Measurements from ENCODE around the gene ZNF837.
A peak's percentile ranks its signal among the peaks of the same experiment; 100 is the strongest.
"Not testable (repeated sequence)": the region's sequence is repeated elsewhere in the genome, so short reads cannot be mapped to it uniquely, and the experiment has no call there.

The ZNF837 gene

DNA sequence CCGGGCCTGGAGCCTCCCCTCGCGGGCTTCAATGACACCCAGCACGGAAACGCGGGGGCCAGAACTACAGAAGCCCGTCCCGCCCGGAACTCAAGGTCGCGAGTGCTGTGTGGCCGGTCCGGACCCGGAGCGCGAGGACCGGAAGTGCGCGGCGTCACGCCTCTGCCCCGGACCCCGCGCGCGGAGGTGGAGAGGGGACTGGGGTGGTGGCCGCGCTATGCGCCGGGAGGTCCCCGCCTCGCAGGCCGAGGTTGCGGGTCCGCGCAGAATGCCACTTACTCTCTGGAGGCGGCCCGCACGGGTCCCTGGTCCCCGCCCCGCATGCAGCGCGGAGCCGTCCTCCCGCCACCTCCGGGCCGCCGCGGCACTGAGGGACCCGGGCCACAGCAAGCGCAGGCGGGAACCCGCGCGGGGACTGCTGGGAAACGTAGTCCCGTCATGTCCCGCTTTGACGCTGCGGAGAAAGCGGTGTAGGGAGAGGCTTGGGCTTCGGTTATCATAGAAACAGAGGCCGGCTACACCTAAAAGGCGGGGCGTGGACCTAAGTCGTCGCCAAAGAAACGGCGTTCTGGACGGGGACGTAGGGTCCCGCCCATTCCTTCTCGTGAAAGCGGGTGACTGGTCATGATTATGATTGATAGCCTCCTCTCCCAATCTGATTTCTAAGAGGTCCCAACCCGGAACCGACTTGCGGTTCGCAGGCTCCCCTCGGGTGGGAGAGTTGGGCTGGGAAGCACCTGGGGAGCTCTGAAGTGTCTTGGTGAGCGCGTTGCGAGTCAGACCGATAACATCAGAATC is at the start of gene ZNF837:
Gene ZNF837 (minus strand): TSS at position 369 of the 798 bp plus-strand sequence. CDS start 11,698 bp downstream, outside the sequence.
- peak; percentile 100 for DNase-seq (ENCODE audit: low read depth in 2 of 2)

DNA sequence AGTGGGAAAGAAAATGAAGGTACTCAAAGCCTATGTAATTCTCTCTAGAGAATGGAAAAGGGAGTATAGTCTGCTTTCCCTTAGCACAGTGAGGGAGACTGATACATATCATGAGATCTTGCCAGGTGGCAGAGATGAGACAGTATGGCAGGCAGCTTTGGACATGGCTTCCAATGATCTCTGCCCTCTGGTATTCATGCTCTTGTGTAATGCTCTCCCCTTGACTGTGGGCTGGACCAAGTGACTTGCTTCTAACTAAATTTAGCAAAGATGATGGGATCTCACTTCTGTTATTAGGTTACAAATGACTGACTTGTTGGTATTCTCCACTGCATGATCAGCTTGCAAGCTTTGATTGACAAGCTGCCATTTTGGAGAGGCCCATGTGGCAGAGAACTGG is 48.9 kb upstream of the ZNF837 start:
- DNase-seq (ENCODE audit: low read depth in 2 of 2), result no peak

GRCh38 chr19:58428617-58429016 is 47.8 kb upstream of the ZNF837 start:
- DNase-seq (ENCODE audit: low read depth in 2 of 2), result no peak

- no peak for DNase-seq (ENCODE audit: low read depth in 2 of 2)
Observed at GRCh38 chr19:58417071-58417470, 36.2 kb upstream of the ZNF837 start.

GRCh38 chr19:58416604-58417003 is 35.8 kb upstream of the ZNF837 start:
- DNase-seq (ENCODE audit: low read depth in 2 of 2), result no peak

DNA sequence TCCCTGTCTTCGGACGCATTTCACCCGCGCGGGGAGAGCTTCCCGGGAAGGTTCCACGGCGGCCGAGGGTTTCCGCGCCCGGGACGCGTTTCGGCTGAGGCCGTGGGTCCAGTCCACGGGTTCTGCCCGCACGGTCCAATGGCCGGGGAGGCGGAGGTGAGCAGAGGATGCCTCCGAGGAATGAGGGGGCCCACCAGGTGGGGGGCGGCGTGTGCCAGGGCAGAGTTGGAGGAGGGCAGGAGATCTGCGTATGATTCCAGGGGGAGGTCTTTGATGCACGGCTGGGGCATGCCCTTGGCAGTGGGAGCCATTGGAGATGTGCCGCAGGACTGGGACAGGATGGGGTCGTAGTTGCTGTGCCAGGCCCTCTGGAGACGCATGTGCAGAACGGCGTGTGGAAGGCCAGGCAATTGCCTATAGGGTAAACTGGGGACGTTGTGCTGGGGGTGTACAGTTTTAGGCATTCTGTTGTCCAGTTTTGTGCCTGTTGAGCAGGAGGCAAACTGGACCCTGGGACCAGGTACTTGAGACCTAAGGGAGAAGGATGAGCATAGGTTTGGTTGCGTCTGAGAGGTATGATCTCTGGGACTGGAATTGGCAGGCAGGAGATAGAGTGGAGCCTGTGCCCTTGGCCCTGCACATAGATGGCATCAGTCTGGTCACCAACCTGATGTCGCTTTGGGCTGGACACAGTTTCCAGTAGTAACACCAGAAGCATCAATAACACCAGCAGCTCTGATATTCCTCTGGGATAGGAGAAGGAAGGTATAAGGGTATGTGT is 28.4 kb upstream of the ZNF837 start:
- no peak for DNase-seq (ENCODE audit: low read depth in 2 of 2)

- DNase-seq (ENCODE audit: low read depth in 2 of 2), result peak; percentile 89
Observed at GRCh38 chr19:58408152-58409009, 27.6 kb upstream of the ZNF837 start, which contains the start of gene ZNF584. Gene ZNF584 (plus strand): TSS chr19:58408649. CDS start chr19:58409148, 499 bp downstream.

DNA sequence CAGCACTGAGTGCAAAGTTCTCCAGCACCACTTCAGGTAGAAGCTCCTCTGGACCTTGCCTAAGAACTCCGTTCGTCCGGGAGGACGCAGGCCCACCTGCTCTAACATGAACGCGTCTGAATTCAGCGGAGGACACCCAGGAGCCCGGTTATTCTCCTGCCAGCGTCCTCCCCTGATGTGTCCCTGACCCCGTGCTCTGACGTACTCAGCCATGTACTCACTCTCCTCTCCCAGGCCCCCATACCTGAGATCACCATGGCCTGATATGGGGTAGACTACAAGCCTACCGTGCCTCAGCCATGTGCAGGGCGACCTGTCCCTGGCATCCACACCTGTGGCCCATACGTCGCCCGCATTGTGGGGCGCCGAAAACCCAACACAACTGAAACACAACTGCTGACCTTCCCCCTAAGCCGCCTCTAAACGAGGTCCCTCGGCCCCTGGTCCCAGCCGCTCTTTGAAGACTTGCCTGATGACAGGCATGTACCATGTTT is 26.9 kb upstream of the ZNF837 start:
- no peak for DNase-seq (ENCODE audit: low read depth in 2 of 2)

- no peak for DNase-seq (ENCODE audit: low read depth in 2 of 2)
Observed at GRCh38 chr19:58406818-58407657, 26.2 kb upstream of the ZNF837 start.

GRCh38 chr19:58403920-58404478 is 23.2 kb upstream of the ZNF837 start:
- DNase-seq (ENCODE audit: low read depth in 2 of 2), result not testable (repeated sequence)

DNA sequence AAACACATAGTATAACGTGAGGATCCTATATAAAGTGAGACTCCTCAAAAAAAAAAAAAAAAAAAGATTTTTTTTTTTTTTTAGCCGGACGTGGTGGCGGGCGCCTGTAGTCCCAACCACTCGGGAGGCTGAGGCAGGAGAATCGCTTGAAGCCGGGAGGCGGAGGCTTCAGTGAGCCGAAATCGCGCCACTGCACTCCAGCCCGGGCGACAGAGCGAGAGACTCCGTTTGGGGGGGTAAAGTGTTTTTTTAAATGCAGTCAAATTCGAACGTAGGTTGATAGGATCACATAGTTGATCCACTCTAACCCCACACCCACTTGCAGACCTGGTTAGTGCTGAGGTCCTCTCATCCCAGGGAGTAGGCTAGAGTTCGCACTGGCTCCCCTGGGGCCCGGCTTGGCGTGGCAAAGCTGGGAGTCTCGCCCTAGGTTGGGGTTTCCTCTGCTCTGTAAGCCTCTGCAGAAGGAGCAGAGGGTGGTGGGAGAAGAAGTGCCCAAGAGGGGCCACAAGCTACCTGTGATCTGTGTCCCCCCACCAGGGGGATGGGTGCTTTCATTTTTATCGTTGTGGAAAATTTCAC is 21.1 kb upstream of the ZNF837 start:
- no peak for DNase-seq (ENCODE audit: low read depth in 2 of 2)

- DNase-seq (ENCODE audit: low read depth in 2 of 2), result peak; percentile 98 to 99
Observed at GRCh38 chr19:58400916-58401839, 20.3 kb upstream of the ZNF837 start.

GRCh38 chr19:58400316-58400915 is 19.6 kb upstream of the ZNF837 start:
- no peak for DNase-seq (ENCODE audit: low read depth in 2 of 2)

DNA sequence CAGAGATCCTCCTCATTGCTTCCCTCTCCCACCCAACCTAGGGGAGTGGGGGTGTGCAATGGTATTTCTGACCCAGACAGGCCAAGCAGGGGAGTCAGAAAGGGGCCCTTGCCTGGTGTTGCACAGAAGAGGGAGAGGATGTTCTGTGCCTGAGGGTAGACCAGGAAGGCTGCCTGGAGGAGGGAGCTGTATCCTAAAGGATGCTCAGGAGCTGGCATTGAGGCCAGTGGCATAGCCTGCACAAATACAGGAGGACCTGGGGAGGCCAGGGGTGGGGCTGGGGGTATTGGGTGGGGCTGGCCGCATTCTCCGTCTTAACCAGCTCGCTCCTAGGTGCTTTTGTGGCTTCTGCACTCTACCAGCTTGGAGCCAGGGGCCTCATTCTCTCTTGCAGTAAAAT is 19.1 kb upstream of the ZNF837 start:
- DNase-seq (ENCODE audit: low read depth in 2 of 2), result no peak

DNA sequence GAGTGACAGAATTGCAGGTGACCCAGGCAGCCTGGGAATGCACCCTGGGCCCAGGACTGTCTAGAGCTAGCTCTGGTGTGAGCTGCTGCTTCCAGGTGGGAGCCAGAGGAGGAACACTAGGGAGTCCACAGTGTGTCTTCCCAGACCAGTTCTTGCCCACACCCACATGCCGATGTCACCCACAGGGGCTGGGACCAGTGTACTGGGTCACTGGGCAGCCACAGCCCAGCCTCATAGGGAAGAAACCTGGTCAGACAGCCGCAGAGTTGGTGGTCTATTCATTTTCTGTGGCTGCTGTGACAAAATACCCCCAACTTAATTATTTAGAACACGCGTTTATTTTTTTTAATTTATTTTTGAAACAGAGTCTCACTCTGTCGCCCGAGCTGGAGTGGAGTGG is 17.7 kb upstream of the ZNF837 start:
- no peak for DNase-seq (ENCODE audit: low read depth in 2 of 2)

- DNase-seq (ENCODE audit: low read depth in 2 of 2), result no peak
Observed at GRCh38 chr19:58398087-58398486, 17.3 kb upstream of the ZNF837 start.

DNA sequence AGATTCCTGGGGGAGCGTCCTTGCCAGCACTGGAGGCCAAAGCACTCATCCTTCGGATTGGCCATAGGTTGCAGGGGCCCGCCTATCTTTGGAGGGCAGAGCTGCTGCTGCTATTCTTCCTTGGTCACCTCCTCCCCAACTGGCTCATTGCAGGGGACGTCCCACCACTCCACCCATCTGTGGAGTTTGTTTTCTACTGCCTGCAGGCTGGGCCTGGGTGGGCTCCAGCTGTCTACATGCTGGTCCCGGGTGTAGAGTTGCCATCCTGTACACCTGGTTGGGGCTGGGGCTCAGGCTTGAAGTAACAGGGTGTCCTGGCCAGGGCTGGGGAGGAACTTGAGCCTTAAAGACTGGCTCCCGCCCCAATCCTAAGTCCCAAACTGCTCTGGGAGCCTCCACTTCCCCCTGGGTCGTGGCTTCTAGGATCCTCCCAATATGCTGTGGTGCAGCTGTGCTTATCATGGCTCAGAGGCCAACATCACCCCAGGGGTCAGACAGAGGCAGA is 16.8 kb upstream of the ZNF837 start:
- no peak for DNase-seq (ENCODE audit: low read depth in 2 of 2)

All from fibroblast of skin of left biceps (primary cell).